HG02973 (cell line): Measurements from ENCODE around the gene STRA8.

Experiments
- ATAC-seq: cut with Tn5 transposase; IDR thresholded peaks from one replicate; pipeline ENCODE4 v1.9.1; 2021; ENCODE audit warnings: moderate library complexity; ENCODE audit not compliant: unreplicated experiment

STRA8 gene

GRCh38 chr7:135236727-135237126 is 3.1 kb downstream of the STRA8 start:
- peak; percentile 80 for ATAC-seq

DNA sequence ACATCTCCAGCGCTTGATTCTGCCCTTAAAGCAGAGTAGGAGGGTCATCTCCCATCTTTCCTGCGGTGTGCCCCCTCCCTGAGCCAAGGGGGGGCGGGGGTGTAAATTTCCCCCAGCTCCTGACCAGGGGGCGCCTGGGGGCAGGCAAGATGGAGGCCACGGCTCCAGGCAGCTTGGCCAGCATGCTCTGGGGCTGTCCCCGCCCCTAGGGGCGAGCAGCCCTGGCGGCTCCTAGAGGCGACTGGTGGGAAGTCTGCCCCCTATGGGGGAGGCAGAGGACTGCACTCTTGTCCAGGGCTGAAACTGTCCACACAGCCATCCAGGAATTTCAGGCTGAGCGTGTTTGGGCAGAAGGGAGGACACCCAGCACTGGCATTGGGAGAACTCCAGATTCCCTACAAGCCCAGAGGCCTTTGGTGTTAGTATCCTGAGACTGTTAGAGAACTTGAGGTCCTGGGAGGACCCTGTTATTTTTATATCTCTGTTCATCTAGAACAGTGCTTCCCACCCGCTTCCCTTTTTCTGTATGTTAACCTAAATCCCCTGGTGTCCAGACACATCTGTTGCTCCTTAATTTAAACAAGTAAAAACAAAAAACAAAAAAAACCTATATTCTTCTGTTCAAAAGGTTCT is 4.6 kb downstream of the STRA8 start:
- no peak for ATAC-seq

- no peak for ATAC-seq
Measured at GRCh38 chr7:135239263-135239662, 5.6 kb downstream of the STRA8 start.

- no peak for ATAC-seq
Measured at GRCh38 chr7:135240441-135240840, 6.8 kb downstream of the STRA8 start.

DNA sequence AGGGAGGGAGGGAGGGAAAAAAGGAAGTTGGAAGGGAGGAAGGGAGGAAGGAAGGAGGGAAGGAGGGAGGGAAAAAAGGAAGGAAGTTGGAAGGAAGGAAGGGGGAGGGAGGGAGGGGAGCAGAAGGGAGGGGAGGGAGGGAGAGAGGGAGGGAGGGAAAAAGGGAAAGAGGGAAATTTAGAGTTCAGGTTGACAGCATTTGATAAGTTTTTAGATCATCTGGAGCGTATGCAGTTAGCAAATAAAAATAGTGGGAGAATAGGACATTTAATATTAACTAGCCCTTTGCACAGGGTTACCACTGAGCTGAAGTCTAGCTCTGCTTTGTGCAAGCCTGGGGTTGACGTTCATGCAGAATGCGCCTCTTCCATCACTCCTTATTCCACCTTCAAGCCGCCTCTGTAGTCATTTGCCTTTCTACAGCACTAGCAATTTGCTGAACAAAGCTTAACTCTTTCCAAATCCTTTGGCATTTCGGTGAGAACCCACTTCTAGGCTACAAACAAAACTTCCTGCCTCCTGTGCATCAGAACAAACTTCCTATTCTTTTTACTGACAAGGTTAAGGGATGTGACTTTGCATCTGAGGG is 8.6 kb downstream of the STRA8 start:
- no peak for ATAC-seq

DNA sequence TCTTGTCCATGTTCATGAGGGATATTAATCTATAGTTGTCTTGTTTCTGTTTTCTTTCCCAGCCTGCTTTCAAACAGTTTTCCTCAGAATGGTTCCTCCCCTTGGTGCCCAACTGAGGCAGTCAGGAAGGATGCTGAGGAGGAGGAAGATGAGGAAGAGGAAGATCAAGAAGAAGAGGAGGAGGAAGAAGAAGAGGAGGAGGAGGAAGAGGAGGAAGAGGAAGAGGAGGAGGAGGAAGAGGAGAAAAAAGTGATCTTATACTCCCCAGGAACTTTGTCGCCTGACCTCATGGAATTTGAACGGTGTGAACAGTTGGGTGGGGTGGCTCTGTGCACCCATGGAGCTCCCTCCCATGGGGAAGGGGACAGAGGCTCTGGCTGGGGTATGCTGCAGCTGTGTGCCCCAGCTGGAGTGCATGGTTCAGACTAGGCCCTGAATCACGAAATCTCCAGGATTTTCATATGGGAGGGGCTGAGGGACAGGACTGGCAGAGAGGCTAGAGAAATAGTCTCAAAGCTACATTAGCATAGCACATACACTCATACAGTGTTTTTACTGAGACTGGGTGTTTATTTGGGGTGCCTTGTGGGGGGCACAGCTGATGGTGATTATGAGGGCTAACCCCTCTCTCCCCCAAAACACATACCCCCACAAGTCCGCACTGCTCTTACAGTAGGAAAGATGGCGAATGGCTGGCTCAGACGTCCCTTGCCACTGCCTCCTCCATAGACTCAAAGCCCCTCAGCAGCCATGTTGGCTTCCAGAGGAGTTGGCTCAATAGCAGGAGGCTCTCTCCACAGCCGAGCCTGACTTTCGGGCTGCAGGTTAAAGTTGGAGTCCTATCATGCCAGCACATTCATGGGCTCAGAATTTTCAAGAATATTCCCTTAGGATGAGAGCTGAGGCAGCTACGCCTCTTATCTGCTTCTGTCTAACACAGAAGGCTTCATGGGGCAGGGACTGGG is 11.9 kb downstream of the STRA8 start:
- no peak for ATAC-seq

DNA sequence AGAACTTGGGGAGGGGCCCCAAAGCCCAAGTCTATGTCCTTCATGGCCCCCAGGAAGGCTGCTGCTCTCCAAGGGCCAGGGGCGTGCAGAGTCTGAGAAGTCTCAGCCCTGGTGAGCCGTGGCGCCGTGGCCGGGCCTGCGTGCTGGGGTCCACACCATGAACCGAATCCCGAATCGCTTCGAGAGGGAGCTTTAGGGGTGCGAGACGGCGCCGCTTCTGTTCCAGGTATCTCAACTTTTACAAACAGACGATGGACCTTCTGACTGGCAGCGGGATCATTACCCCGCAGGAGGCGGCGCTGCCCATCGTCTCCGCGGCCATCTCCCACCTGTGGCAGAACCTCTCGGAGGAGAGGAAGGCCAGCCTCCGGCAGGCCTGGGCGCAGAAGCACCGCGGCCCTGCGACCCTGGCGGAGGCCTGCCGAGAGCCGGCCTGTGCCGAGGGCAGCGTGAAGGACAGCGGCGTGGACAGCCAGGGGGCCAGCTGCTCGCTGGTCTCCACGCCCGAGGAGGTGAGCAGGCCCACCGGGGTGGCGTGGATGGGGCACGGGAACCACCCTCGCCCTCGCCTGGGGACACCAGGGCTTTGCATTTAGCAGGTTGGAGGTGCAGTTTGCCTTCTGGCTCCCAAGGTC is 12.7 kb downstream of the STRA8 start:
- no peak for ATAC-seq

DNA sequence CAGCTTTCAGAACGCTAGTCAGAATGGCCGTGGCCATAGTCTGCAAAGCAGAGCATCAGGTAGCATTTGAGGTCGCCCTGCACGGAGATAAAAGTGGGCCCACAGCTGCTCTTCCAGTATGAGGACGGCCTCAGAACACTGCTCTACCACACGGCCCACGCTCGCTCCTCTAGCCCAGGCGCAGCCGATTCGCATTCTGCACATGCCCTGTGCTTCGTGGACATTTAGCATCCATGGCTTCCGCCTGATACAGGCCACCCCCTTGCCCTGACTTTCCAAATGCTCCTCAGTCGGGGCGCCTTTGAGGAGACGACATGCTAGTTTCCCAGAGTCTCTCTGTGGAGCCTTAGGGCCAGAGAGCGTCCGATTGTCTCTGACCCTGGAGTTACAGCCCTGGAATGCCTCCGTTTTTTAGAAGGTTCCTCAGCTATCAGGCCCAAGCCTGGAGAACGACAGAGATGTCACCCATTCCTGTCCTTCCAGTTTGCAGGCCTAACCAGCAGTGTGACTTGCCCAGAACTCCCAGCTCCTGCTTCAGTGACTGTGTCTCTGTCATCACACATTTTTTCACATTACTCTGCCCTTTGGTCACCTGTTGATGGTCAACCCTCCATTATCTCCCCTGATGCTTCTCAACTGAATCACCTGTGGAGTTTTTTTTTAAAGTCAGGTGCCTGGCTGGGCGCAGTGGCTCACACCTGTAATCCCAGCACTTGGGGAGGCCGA is 14.3 kb downstream of the STRA8 start:
- no peak for ATAC-seq

DNA sequence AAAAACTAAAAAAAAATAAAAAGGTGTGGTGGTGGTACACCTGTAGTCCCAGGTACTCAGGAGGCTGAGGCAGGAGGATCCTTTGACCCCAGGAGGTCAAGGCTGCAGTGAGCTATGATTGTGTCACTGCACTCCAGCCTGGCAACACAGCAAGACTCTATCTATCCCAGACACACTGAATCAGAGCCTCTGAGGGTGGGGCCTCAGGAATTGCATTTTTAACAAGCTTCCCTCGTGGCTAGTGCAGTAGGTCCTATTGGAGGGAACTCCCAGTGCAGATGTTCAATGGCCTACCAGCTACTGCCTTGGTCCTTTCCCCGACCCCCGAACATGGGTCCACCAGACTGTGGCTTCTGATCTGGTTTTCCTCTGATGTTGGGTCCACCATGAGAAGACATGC is 14.9 kb downstream of the STRA8 start:
- ATAC-seq, result no peak

DNA sequence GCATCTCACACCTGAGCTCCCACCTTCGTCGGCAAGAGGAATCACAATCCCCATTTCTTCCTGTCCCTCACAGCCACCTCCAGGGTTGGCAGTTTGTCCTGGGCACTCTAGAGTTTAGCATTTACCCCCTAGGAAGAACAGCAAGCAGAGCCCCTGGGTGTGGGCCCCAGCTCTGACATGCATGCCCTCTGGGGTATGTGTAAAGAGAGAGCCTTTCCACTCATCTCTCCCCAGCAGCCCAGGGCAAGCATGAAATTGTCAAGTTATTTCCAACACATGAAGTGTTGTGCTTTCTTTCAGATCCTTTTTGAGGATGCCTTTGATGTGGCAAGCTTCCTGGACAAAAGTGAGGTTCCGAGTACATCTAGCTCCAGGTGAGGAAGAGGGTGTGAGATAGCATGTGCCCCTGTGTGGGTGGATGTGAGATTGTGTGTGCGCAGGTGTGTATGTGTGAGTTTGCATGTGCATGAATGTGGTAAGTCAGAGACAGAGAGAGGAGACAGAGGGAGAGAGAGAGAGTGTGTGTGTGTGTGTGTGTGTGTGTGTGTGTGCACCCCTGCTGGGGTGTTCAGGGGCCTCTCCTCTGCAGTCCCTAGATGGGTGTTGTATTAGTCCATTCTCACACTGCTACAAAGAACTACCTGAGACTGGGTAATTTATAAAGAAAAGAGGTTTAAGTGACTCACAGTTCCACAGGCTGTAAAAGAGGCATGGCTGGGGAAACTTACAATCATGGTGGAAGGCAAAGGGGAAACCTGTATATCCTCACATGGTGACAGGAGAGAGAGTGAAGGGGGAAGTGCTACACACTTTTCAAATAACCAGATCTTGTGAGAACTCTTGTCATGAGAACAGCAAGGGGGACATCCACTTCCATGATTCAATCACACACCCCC is 18.1 kb downstream of the STRA8 start:
- ATAC-seq, result no peak

GRCh38 chr7:135253851-135254771 is 20.5 kb downstream of the STRA8 start:
- ATAC-seq, result no peak

DNA sequence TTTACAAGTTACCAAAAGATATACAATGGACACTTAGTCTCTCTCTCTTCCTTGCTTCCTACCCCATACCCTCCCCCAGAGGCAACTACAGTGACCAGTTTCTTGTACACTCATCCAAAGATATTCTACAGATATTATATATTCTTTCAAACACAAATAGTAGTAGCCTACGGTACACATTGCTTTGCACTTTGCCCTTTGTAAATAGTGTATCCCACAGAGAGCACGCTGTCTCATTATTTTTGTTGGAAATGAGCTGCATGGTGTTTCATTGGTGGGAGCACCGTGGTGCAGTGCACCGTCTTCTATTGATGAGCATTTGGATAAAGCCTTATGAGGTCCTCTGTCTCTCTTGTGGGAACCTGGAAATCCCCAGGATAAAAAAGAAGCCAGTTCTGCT is 24.2 kb downstream of the STRA8 start:
- no peak for ATAC-seq

GRCh38 chr7:135258585-135258984 is 24.9 kb downstream of the STRA8 start:
- ATAC-seq, result no peak

DNA sequence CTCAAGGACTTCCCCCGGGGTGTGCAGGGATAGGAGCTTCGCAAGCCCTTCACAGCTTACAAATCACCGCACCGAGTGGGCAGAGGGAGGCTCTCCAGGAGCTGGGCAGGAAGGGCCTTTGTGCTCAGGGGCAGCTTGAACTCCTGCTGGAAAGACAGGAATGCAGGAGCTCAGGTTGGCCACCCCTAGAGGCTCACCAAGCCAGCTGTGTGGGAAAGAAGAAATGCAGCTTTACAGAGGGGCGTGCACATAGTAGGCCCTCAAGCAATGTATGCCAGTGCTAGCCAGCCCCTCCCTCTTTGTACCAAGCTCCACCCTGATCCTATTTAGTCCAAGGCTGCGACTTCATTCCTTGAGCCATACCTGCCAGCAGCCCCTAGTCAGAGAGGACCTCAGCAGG is 26.1 kb downstream of the STRA8 start:
- no peak for ATAC-seq

DNA sequence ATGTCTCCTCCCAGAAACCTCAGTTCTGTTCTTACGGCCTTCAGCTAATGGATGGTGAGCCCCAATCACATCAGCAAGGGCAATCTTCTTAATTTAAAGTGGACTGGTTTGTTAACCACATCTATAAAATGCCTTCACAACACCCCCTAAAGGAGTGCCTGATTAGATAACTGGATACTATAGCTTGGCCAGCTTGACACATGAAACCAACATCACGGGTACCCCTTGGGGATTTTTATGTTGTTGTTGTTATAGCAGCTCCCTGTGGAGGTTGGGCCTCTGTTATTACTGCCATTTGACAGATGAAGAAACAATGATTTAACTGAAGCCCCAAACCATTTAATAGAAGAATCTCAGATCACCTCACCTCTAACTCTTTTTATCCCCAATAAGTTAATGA is 26.8 kb downstream of the STRA8 start:
- ATAC-seq, result no peak

GRCh38 chr7:135260930-135261721 is 27.5 kb downstream of the STRA8 start:
- no peak for ATAC-seq

DNA sequence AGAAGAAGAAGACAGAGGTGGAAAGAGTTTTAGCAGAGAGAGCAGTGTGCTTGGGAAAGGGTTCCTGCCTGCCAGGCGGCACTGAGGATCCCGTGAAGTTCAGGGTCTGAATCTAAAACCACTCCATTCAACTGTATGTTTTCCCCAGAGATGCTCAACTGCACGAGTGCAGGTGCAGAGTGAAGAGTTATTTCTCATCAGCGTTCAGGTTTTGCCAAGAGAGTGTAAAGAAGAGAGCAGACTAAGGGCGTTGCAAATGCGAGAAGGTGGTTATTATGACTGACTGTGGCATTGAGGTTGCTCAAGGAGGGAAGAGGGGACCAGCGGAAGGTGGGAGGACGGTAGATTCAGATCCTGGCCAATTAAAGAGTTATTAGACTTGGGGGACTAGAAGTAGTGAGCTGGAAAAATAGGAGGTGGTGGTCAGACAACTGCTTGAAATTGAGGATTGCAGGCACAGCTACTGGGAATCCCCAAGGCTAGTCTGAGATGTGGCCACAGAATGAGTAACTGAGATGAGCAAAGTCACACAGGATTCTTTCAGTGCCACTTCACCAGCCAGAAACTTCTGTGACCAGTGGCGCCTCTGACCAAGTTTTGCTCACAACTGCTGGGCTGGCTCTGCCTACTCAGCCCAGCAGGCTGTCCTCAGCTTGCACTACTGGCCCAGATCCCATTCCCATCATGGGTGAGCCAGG is 29.1 kb downstream of the STRA8 start:
- ATAC-seq, result no peak
